ENCODE results near the gene SMU1.

DNA sequence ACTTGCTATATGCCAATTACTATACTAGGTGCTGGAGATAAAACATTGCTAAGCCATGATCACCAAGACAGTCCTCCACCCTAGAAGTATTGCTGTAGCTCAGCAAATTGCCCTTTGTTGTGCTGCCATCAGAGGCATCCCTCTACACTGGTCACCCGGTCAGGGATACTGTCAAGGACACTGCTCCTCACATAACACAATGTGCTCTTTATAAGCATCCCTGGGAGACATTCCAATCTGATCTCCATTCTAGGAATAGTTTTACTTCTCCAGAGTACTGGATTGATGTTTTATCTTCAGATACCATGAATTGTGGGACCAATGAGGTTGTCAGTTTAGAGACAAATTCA is 61.8 kb downstream of the SMU1 start:
- TF ChIP-seq, protein P1, sequence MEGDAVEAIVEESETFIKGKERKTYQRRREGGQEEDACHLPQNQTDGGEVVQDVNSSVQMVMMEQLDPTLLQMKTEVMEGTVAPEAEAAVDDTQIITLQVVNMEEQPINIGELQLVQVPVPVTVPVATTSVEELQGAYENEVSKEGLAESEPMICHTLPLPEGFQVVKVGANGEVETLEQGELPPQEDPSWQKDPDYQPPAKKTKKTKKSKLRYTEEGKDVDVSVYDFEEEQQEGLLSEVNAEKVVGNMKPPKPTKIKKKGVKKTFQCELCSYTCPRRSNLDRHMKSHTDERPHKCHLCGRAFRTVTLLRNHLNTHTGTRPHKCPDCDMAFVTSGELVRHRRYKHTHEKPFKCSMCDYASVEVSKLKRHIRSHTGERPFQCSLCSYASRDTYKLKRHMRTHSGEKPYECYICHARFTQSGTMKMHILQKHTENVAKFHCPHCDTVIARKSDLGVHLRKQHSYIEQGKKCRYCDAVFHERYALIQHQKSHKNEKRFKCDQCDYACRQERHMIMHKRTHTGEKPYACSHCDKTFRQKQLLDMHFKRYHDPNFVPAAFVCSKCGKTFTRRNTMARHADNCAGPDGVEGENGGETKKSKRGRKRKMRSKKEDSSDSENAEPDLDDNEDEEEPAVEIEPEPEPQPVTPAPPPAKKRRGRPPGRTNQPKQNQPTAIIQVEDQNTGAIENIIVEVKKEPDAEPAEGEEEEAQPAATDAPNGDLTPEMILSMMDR (IDR thresholded peaks at IDR 0.05) = no peak
- TF ChIP-seq POLR2AphosphoS5 (IDR thresholded peaks at IDR 0.05; ENCODE audit: low read depth, low read length) (no peak), SIN3A (IDR thresholded peaks at IDR 0.05; ENCODE audit: borderline replicate concordance, insufficient read depth, low read depth, low read length) (no peak)

Measured in Panc1 (cell line).